Spleen (tissue), 11 donors: ENCODE results near the gene GUCY2C. TPM values are rescaled to one million over a fixed set of nuclear protein-coding genes. Genes with fewer than 3 reads are reported as not detected.
A peak's percentile ranks its signal among the peaks of the same experiment; 100 is the strongest.

Experiments
- DNase-seq: peaks from one replicate; pipeline ENCODE4 v3.0.0-alpha.2; 2020
- H3K27ac ChIP-seq, 8 donors: fragments of 200-600 bp; sonication (generic) in 7 of 8; 1 replicate in 4 of 8; 2 replicates in 4 of 8; pipeline versions ENCODE4 v1.5.0 to v1.8.0; 2016 to 2021; ENCODE audit warnings: inconsistent platforms in 4 of 8, mild to moderate bottlenecking in 4 of 8, moderate library complexity in 1 of 8
- H3K27me3 ChIP-seq, 7 donors: fragments of 200-600 bp; sonication (generic) in 6 of 7; replicated peaks in 1 of 7; 1 replicate in 4 of 7; 2 replicates in 3 of 7; pipeline versions ENCODE4 v1.5.0 to v1.8.0; 2016 to 2021; ENCODE audit warnings: inconsistent platforms in 3 of 7, mild to moderate bottlenecking in 1 of 7
- H3K36me3 ChIP-seq, 6 donors: fragments of 200-600 bp; sonication (generic) in 5 of 6; 1 replicate in 4 of 6; 2 replicates in 2 of 6; pipeline versions ENCODE4 v1.5.0 to v1.8.0; 2016 to 2021; ENCODE audit warnings: inconsistent platforms in 2 of 6
- H3K4me1 ChIP-seq, 6 donors: fragments of 200-600 bp; sonication (generic) in 5 of 6; 1 replicate in 3 of 6; 2 replicates in 3 of 6; pipeline versions ENCODE4 v1.5.0 to v1.8.0; 2016 to 2021; ENCODE audit warnings: inconsistent platforms in 3 of 6
- H3K4me3 ChIP-seq, 8 donors: fragments of 200-600 bp; sonication (generic) in 7 of 8; 1 replicate in 4 of 8; 2 replicates in 4 of 8; pipeline versions ENCODE4 v1.5.0 to v1.8.0; 2016 to 2021; ENCODE audit warnings: inconsistent platforms in 4 of 8, mild to moderate bottlenecking in 4 of 8, moderate library complexity in 2 of 8
- H3K9me3 ChIP-seq, 8 donors: fragments of 200-600 bp; sonication (generic) in 7 of 8; 1 replicate in 4 of 8; 2 replicates in 4 of 8; pipeline versions ENCODE4 v1.5.0 to v1.8.0; 2016 to 2021; ENCODE audit warnings: inconsistent platforms in 4 of 8
- POLR2A ChIP-seq, 3 donors: fragments of 450-650 bp; IDR thresholded peaks; one replicate each; pipeline ENCODE4 v1.5.1; 2017; ENCODE audit warnings: antibody characterized with exemption in 3 of 3, mild to moderate bottlenecking in 1 of 3
- POLR2AphosphoS5 ChIP-seq, 3 donors: sonication (generic); formaldehyde crosslinking; IDR thresholded peaks; one replicate each; pipeline ENCODE4 v1.5.1; 2017; ENCODE audit warnings: antibody characterized with exemption in 3 of 3
- WGBS, 5 donors: extraction: QIAGEN DNeasy Blood & Tissue Kit in 3 of 5; methylation state at CpG; one replicate each; pipeline versions ENCODE4 v1.1.5 to v1.1.7; 2013 to 2018; 5-methylcytosine and 5-hydroxymethylcytosine counted together
- intact Hi-C: fragments of 100-400 bp; cut with DNase I; formaldehyde crosslinking; loops from one replicate; pipeline ENCODE4 v1.15.0; 2023; ENCODE audit warnings: low total_unique reads
- polyA plus RNA-seq, 3 donors: library from polyadenylated mRNA; stranded (reverse); fragments of 200-250 nt; gene quantifications; one replicate each; pipeline ENCODE4 v1.2.1, GENCODE V29; 2013
- total RNA-seq, 7 donors: library from RNA; depleted of rRNA in 3 of 7; stranded (reverse); fragments of >200 nt in 3 of 7; fragmentation: NEBNext Ultra II Directional in 4 of 7; extraction: Animal tissue kit (Norgen Biotek cat#: 25700) in 4 of 7; gene quantifications; one replicate each; pipeline versions ENCODE4 v1.1.0 to v1.2.1, GENCODE V29; 2016 to 2021
- TF ChIP-seq, protein P1 (sequence below), 11 experiments: fragments of 200-600 bp in 7 of 11; fragments of 450-650 bp in 4 of 11; sonication (generic) in 4 of 11; IDR thresholded peaks in 8 of 11; conservative IDR thresholded peaks in 3 of 11; 1 replicate in 7 of 11; 2 replicates in 4 of 11; pipeline versions ENCODE4 v1.4.0 to v1.8.0; 2016 to 2021; ENCODE audit warnings: antibody characterized with exemption in 11 of 11, inconsistent platforms in 4 of 11, mild to moderate bottlenecking in 1 of 11
- donor health status: healthy with polysubstance abuse.
- donor health status: DM: no; HTN: no; CAD: no; lungs with moderate emphysema.
- donor health status: DM: no; HTN: no; CAD: no.
- donor health status: Bipolar disorder and iron deficiency.
- donor health status: healthy.
- donor health status: DM: no; HTN: no; CAD: no.
- donor health status: DM: yes; HTN: yes; CAD: no.

Gene GUCY2C
- total and polyA plus RNA-seq, 10 donors, result 0.19 to 0.35 (median 0.26) TPM; not detected in 7

DNA sequence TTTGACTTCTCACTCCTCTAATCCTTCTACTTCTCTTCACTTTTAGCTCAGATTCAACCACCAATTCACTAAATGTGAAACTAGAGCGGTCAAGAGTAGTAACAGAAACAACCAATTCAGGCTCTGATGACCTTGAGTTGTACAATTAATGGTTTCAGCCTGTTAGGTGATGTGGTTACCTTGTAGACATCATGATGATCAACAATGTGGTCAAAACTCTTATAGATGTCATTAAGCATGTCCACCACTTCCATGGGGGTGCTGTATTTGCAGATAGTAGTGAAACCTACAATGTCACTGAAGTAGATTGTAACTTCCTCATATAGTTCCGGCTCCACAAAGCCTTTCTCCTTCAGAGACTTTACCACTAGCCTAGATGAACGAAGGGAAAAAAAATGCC is 74.6 kb downstream of the GUCY2C start:
- TF ChIP-seq, protein P1, sequence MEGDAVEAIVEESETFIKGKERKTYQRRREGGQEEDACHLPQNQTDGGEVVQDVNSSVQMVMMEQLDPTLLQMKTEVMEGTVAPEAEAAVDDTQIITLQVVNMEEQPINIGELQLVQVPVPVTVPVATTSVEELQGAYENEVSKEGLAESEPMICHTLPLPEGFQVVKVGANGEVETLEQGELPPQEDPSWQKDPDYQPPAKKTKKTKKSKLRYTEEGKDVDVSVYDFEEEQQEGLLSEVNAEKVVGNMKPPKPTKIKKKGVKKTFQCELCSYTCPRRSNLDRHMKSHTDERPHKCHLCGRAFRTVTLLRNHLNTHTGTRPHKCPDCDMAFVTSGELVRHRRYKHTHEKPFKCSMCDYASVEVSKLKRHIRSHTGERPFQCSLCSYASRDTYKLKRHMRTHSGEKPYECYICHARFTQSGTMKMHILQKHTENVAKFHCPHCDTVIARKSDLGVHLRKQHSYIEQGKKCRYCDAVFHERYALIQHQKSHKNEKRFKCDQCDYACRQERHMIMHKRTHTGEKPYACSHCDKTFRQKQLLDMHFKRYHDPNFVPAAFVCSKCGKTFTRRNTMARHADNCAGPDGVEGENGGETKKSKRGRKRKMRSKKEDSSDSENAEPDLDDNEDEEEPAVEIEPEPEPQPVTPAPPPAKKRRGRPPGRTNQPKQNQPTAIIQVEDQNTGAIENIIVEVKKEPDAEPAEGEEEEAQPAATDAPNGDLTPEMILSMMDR (IDR thresholded peaks at IDR 0.05 in 8 of 11, conservative IDR thresholded peaks at IDR 0.05 in 3 of 11), result no peak
- TF ChIP-seq POLR2A (IDR thresholded peaks at IDR 0.05) (no peak), POLR2AphosphoS5 (IDR thresholded peaks at IDR 0.05) (no peak)
- H3K36me3 ChIP-seq, result no peaks in the 10 kb centered on the region
- H3K4me1 ChIP-seq, result peaks cover 0 to 29% (median 3%) of the 10 kb centered on the region in 6 donors
- intact Hi-C loops, result loop anchor here (10.0 kb wide), 1 partner anchor 93 kb away; no protein-coding TSS in a partner anchor
- H3K27ac ChIP-seq, result peak overlapping the region in 4 of 8 donors; percentile 50 to 54 (median 50)
- H3K9me3 ChIP-seq, result no peaks in the 10 kb centered on the region
- no peaks in the 10 kb centered on the region for H3K27me3 ChIP-seq
- no peak for DNase-seq
- 42 to 54% (median 46%) methylated on average over 3 of the region's 3 CpGs for WGBS, 5 donors
- H3K4me3 ChIP-seq, result no peak overlapping the region

DNA sequence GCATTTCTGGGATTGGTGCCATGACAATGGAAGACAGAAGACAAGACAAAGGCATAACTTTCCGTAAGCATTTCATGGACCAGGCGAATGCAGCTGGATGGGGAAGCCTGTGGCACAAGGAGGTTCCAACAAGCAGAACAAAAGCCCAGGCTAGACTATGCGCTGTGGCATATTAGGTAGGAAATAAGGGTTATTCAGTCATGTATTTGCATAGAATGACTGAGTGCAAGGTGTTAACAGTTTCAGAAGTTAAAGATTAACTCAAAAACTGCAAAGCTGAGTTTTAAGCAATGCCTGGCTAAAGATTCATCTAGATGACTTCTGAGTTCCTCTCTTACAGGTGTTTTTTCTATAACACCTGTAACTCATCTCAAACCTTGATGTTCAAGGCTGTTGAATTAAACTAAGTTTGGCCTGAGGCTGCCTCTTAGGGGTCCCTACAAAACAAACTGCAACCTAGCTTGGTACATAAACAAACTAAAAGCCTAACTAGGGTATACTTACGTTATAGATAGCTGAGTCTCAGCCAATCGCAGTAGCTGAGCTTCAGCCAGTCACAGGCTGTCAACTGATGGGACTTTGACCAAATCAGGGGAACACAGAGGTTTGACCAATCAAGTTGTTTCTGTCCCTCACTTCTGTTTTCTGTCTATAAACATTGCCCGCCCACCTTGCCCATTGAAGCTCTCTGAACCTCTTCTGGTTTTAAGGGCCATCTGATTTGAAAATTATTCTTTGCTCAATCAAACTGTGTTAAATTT is 76.5 kb downstream of the GUCY2C start:
- DNase-seq, result no peak
- intact Hi-C loops, result loop anchor here (10.0 kb wide), 1 partner anchor 95 kb away; no protein-coding TSS in a partner anchor
- Histone ChIP-seq H3K27ac (no peak overlapping the region), H3K4me1 (peaks cover 0 to 36% (median 7%) of the 10 kb centered on the region in 6 donors), H3K4me3 (no peak overlapping the region), H3K27me3 (no peaks in the 10 kb centered on the region), H3K36me3 (no peaks in the 10 kb centered on the region), H3K9me3 (no peaks in the 10 kb centered on the region)
- TF ChIP-seq, protein P1 (IDR thresholded peaks at IDR 0.05 in 8 of 11, conservative IDR thresholded peaks at IDR 0.05 in 3 of 11), result no peak
- TF ChIP-seq POLR2A (IDR thresholded peaks at IDR 0.05) (no peak), POLR2AphosphoS5 (IDR thresholded peaks at IDR 0.05) (no peak)
- 86 to 93% (median 91%) methylated on average over 6 of the region's 6 CpGs for WGBS, 5 donors

DNA sequence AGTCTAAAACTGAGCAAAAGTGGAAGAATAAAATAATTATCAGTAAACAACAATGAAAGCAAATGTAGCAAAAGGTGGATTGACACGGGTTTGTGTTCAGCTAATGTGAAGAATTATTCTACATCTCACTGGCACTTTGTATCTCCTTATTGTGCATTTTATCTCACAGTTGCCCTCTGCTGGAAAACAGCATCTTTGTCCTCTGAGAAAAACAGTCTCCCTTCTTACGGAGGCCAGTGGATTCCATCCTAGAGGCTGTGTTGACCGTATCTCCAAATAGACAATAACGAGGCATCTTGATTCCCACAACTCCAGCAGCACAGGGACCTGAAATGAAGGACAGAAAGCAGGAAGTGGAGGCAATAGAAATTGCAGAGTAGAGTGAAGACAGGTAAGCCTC is 77.4 kb downstream of the GUCY2C start:
- no peak overlapping the region for H3K4me3 ChIP-seq

More for the DNA sequence above, 77.4 kb downstream of the GUCY2C start:
- no peaks in the 10 kb centered on the region for H3K27me3 ChIP-seq
- H3K36me3 ChIP-seq, result no peaks in the 10 kb centered on the region
- WGBS, 5 donors, result 49 to 54% (median 53%) methylated on average over 4 of the region's 4 CpGs
- intact Hi-C loops, result no loop called here
- H3K4me1 ChIP-seq, result peaks cover 0 to 46% (median 16%) of the 10 kb centered on the region in 6 donors
- H3K27ac ChIP-seq, result no peak overlapping the region
- no peaks in the 10 kb centered on the region for H3K9me3 ChIP-seq
- no peak for TF ChIP-seq POLR2AphosphoS5 (IDR thresholded peaks at IDR 0.05)
- TF ChIP-seq, protein P1 (IDR thresholded peaks at IDR 0.05 in 8 of 11, conservative IDR thresholded peaks at IDR 0.05 in 3 of 11), result peak in 7 of 11 experiments; percentile 29 to 51 (median 40)
- TF ChIP-seq POLR2A (IDR thresholded peaks at IDR 0.05), result no peak
- DNase-seq, result no peak
